ENCODE results near the gene WFDC8.

Gene WFDC8

DNA sequence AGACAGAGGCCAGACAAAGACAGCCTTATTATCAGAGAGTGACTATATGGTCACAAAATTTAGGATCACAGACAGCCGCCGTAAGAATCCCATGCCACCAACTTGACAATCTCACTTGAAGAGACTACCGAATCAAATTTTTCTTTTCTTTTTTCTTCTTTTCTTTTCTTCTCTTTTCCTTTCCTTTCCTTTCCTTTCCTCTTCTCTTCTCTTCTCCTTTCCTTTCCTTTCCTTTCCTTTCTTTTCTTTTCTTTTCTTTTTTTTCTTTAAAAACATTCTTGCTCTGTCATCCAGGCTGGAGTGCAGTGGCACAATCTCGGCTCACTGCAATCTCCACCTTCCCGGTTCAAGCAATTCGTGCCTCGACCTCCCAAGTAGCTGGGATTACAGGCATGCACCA, 30.7 kb downstream of the WFDC8 start:
- no peak for DNase-seq (ENCODE audit: low read depth in 2 of 2)

DNA sequence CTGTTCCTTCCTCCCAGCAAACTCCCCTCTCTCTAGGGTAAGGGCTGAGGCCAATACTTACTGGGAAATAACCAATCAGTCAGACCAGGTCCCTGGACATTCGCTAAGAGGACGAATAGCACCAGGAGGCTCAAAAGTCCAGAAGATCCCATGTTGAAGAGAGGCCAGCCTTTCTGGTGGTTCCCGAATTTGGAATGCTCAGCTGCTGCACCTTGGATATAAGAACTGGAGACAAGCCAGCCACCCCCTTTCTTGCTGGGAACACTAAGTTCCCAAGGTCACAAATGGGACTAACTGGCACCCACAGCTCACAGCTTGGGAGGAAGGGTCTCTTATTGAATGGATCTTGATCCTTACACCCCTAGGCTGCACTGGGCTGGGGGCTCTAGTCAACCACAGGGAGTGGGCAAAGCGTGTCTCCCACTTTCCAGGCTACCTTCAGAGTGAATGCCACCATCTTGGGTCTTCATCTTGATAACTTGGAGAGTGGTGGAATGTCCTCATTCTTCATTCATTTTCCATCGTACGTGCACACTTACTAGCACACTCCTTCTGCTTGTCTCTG, 31.8 kb downstream of the WFDC8 start, which contains the start of gene EPPIN:
Gene EPPIN (minus strand): TSS at position 196 of the 565 bp plus-strand sequence. CDS start 44 bp downstream, at position 152.
- DNase-seq (ENCODE audit: low read depth in 2 of 2) = no peak

DNA sequence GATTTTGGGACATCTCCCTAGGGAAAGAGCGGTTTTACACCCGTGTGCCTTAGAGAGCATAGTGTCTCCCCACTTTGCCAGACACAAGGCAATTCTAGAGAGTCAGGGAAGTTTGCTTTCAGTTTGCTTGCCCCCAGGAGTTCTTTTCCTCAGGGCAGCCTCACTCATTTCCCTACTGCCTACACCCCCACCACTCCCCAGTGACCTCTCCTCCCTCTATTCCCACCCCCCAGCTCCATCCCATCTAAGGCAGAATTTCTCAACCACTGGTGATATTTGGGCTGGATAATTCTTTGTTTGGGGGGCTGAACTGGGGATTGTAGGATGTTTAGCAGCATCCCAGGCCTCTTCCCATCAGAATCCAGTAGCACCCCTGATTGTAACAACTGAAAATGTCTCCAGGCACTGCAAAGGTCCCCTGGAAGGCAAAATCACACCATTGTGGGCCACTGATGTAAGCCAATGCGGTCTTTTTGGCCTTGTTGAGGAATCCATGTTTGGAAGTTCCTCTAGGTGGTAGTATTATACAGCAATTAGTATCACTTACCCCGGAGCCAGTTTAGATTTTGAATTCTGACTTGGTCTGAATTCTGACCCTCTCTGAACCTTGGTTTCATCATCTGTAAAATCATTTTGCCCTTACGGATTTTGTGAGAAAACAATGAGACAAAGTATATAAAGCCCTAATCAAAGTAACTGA, 33.2 kb downstream of the WFDC8 start:
- DNase-seq (ENCODE audit: low read depth in 2 of 2) = no peak

DNA sequence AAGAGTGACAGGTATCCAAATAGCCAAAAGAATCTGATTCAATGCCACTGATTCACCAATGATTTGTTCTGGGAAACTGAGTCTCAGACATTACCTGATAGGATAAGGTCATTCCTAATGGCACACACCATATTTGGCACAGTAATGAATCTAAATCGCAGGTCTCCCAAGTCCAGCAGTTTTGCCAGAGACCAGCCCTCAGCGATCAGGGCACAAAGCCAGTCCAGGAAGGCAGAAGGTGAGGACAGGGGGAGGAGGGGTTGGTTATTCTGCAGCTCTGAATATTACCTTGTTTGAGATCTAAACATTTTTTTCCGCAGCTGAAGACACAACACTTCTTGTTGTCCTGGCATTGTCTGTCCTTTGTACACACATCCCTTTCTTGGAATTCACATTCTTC, 33.7 kb downstream of the WFDC8 start:
- no peak for DNase-seq (ENCODE audit: low read depth in 2 of 2)

DNA sequence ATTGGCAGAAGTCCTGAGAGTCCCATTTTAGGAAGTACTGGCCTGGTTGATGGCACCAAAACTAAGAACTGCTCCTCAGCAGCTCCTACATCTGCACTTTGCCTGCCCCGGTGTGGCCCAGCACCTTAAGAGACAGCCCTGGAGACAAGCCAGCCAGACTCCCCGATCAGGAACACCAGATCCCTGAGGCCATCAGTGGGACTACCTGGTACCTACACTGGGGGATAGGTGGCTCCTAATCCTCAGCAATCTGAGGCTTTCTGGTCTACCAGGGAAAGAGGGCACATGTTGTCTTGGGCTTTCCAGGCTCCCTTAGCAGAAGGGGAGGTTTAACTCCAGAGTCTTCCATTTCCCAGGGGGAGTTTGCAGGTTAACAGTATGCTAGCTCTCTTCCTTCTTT, 39.7 kb downstream of the WFDC8 start, which contains the start of gene WFDC6:
Gene WFDC6 (minus strand): TSS at position 101 of the 400 bp plus-strand sequence. CDS start 75 bp downstream, at position 26.
- DNase-seq (ENCODE audit: low read depth in 2 of 2) = no peak

DNA sequence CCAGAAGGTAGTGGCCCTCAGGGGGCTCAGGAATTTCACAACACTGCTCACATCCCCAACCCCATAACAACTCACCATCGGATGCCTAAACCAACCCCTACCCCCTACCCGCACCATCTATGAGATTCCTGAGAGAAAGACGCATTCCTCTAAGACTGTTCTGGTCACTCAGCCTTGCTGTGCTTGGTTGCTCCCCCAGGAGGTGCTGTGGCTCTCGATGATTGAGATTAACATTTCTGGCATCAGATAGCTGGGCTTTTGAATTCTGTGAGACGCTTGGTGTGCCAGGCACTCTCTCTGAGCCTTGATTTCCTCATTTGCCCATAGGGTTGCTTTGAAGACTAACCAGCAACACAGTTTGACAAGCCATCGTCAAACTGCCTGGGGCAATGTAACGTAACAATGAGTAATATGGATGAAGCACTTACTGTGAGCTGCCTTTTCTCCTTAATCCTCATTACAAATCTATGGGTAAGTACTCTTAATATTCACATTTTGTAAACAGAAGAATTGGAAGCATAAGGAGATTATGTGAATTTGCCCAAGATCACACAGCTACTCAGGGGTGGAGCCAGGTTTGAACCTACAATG, 40.8 kb downstream of the WFDC8 start:
- no peak for DNase-seq (ENCODE audit: low read depth in 2 of 2)

DNA sequence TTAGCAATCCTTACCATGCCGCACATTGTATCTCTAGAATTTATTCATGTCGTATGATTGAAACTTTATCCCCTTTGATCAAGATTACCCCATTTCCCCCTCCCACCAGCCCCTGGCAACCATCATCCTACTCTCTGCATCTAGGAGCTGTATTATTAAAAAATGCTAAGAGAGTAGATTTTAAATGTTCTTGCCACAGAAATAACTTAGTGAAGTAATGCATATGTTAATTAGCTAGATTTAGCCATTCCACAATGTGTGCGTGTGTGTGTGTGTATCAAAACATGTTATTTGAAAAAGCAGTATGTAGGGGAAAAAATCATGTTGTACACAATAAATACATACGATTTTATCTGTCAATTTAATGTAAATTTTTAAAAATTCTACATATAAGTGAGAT, 51.8 kb downstream of the WFDC8 start:
- DNase-seq (ENCODE audit: low read depth in 2 of 2) = no peak

DNA sequence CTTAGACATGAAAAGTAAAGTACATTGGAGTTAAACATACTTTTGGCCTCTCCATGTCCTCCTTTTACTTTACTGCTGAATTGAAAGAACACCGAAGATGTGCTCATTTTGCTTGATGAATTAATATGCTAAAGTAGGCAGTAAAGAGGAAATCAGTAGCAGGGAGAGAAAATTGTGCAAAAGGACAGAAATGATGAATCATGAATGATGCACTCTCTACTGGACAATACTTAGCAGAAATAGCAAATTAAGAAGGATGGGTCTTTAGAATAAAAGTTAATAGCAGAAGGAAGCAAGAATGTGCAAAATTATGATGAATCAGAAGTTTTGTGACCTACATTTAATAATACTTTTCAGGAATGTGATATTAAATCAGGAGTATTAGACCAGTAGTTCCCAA, 55.3 kb downstream of the WFDC8 start:
- DNase-seq (ENCODE audit: low read depth in 2 of 2) = no peak

DNA sequence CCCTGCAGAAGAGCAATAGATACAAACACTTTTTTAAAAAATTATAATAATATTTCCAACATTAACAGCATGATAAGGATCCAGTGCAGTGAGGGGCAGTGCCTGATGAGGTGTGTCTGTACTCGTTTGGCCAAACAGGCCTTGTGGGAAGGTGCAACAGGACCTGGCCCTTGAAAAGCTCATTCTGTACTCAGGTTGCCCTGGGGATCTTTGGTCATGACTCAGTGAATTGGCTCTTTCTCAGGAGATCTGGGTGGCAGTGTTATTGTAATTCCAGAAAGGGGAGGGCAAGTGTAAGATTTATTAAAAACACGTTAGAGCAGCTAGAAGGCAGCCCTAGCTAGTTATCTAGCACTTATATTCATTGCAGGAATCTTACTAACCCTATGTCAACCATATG, 60.8 kb downstream of the WFDC8 start:
- no peak for DNase-seq (ENCODE audit: low read depth in 2 of 2)

DNA sequence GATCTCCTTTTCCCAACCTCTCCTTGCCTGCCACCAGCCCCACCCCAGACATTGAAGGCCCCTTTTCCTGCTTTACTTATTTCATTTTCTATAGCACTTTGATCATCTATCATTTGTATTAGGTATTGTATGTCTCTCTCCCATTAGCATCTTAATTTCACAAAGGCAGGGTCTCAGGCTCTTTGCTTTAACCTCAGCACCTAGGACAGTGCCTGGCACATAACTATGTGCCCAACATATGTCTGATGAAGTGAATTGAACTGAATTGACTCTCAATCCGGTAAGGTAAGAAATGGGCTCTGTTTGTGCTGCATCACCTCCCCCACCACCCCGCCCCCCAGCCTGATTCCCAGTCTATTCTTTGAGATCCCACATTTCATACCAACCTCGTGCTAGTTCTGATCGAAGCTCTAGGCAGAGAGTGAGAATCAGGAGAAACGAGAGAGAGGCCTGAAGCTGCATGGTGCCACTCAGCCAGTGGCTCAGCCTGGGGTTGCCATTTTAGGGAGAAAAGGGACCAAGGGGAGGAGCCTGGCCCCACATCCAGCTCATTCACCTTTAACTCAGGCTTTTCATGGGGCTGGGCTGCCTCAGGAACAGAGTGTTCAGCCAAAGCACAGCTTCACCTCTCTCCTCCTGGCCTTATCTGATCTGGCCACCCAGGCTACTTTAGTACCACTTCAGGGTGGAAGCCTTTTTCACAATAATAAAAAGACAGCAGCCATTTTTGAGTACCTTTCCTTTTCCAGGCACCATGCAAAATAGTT, 63.8 kb downstream of the WFDC8 start, which contains the start of gene SPINT3:
Gene SPINT3 (minus strand): TSS at position 476 of the 767 bp plus-strand sequence. CDS start 14 bp downstream, at position 462.
- DNase-seq (ENCODE audit: low read depth in 2 of 2) = no peak

DNA sequence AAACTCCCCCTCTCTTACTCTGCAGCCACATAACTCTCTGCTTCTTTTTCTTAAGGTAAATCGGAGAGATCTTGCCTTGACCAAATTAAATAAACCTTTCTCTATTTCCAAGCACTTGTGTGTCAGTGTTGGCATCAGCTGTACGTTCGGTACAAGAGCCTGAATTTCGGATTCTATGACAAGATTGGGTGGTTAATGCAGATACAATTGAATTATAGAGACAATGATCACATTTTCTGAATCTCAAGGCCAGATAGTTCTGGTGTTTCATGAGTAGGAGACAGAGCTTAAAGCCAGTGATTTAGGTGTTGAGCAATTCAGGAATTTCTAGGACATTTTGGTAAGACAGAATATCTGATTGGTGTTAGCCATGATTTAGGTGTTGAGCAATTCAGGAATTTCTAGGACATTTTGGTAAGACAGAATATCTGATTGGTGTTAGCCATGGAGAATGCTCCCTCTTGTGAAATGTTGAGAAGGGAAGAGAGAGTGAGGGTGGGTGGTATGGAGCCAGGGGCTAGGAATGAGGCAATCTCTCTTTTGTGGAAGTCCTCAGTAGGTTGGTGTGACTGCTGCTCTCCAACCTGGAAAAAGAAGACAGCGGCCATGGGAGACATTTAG, 68.7 kb downstream of the WFDC8 start:
- DNase-seq (ENCODE audit: low read depth in 2 of 2) = no peak

DNA sequence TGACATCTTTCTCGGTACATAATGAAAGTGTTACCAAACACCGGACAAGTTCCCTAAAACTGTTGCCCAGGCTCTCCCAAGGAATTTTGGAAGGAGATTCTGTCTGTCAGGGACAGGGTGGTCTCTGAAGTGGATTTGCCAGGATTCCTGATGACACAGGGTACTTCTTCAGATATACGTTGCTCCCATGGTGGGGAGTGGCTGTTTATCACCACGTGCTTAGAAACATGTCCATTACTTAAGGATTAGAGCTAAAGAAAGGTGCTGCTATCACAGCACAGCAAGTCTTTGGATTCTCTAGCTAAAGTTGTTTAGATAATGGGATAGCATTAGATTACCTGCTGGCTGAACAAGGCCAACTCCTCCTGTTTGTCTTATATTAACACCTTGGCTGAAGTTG, 70.0 kb downstream of the WFDC8 start:
- DNase-seq (ENCODE audit: low read depth in 2 of 2) = no peak

DNA sequence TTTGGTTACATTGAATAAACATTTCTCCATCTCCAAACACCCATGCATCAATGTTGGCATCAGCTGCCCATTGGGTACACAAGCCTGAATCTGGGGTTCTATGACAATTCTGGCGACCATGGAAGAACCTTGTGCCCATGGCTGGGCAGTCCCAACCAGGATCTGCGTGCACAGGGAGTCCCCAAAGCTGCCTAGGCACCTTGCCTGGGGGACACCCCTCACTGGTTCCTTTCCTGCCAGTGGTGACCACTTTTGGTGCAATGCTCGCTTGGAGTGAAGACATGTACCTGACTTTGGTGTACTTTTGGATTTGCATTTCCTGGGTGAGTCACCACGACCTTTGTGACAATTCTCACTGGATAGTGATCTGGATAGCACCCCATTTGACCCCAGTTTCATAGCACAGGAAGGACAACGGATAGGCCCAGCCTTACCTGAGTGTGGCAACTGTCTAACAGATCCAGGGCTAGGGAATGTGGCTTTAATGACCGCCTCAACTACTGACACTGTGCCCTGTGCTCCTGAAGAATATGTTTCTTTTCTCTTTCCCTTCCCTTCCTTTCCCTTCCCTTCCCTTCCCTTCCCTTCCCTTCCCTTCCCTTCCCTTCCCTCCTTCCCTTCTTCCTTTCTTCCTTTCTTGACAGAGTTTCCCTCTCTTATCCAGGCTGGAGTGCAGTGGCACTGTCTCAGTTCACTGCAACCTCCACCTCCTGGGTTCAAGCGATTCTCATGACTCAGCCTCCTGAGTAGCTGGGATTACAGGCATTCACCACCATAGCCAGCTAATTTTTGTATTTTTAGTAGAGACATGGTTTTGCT, 70.8 kb downstream of the WFDC8 start:
- no peak for DNase-seq (ENCODE audit: low read depth in 2 of 2)

DNA sequence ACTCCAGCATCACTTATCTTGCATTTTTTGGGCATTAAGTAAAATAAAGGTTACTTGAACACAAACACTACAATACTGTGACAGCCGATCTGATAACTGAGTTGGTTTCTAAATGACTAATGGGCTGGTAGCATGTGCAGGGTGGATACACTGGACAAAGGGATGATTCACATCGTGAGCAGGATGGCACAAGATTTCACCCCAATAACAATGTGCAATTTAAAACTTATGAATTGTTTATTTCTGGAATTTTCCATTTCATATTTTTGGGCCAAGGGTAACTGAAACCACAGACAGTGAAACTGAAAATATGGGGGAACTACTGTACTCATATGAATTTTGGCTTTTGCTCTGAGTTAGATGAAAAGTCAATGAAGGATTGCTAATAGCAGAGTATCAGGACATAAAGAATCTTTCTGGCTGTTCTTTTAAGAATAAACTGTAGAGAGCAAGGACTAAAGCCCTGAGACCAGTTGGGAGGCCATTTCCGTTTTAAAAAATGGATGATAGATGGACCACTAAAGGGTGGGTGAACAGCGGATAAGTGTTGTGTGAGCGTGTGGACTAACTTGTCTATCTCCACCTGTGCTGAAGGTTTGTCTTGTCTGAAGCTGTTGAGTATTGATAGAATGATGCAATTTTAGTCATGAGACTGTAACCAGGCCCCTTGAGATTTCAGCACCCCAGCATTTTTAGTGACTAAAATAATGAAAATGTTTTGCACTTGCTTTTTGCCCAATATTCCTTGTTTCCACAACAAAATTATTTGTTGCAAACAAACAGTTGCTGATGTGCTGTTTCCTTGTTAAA, 71.9 kb downstream of the WFDC8 start:
- DNase-seq (ENCODE audit: low read depth in 2 of 2) = no peak

DNA sequence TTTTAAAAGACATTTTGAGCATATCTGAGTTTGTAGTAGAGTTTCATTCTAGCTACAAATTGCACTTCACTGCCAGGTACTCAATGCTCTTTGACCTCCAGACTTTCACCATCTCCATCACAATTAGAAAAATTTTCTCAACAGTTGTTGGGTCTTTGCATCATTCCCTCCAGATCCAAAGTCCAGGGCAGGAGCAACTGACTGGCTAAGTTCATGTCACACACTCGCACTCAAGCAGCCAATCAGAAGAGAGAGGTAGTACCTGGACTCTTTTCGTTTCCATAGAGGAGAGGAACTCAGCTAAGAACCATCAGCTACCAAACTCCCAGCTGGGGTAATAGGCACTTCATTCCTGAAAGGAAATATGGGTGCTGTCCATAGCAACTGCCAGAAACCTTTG, 72.7 kb downstream of the WFDC8 start:
- no peak for DNase-seq (ENCODE audit: low read depth in 2 of 2)

DNA sequence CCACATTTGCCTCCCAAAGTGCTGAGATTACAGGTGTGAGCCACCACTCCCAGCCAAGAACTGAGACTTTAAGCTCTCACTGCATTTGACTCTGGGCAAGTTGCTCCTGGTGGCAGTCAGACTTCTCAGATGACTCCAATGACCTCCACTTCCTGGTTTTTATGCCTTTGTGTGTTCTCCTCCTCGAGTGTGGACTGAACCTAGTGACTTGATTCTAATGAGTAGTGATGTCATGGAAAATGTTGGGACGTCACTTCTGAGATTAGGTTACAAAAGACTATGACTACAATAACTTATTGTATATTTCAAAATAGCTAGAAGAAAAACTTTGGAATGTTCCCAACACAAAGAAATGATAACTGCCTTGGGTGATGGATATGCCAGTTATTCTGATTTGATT, 75.7 kb downstream of the WFDC8 start:
- DNase-seq (ENCODE audit: low read depth in 2 of 2) = no peak

DNA sequence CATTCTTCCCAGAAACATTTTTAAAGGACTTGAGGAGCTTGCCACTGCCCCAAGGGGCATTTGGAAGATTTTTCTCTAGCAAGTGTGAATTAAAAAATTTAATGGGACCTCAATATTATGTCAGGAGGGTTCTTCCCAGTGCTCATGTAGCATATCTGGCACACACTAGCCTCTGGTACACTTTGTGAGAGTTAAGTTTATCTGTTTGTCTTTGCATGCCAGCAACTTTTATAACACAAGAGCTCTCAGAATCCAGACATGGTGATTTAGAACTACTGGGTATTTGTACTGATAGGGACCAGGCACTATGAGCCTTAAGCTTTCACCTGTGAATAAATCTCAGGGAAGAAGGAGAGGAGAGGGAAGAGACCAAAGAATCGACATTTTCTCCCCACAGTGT, 76.5 kb downstream of the WFDC8 start:
- no peak for DNase-seq (ENCODE audit: low read depth in 2 of 2)

All from stimulated activated CD8-positive, alpha-beta memory T cell treated with anti-CD3 and anti-CD28 coated beads, Interleukin-7, amount 100 ng/mL, for 4 hours (primary cell).